Peyer's patch (tissue), 4 donors: ENCODE results near the gene PLOD2. TPM values are rescaled to one million over a fixed set of nuclear protein-coding genes. Genes with fewer than 3 reads are reported as not detected.

Experiments
- DNase-seq, 3 donors: peaks; one replicate each; pipeline ENCODE4 v3.0.0-alpha.2; 2017 to 2019
- H3K27ac ChIP-seq, 4 donors: fragments of 200-600 bp; sonication (generic); one replicate each; pipeline ENCODE4 v1.5.1; 2016 to 2019
- H3K27me3 ChIP-seq, 2 donors: fragments of 200-600 bp; sonication (generic); one replicate each; pipeline ENCODE4 v1.5.1; 2019
- H3K36me3 ChIP-seq, 3 donors: fragments of 200-600 bp; sonication (generic); one replicate each; pipeline ENCODE4 v1.5.1; 2016 to 2019
- H3K4me1 ChIP-seq, 4 donors: fragments of 200-600 bp; sonication (generic); one replicate each; pipeline ENCODE4 v1.5.1; 2016 to 2019
- H3K4me3 ChIP-seq, 4 donors: fragments of 200-600 bp; sonication (generic); 1 replicate in 3 of 4; 2 replicates in 1 of 4; pipeline ENCODE4 v1.5.1; 2016 to 2019; ENCODE audit warnings: mild to moderate bottlenecking in 1 of 4
- H3K9me3 ChIP-seq, 4 donors: fragments of 200-600 bp; sonication (generic); one replicate each; pipeline ENCODE4 v1.5.1; 2016 to 2019; ENCODE audit warnings: mild to moderate bottlenecking in 1 of 4
- POLR2A ChIP-seq, 2 donors: fragments of 450-650 bp; IDR thresholded peaks; one replicate each; pipeline ENCODE4 v1.5.1; 2017; ENCODE audit warnings: antibody characterized with exemption in 2 of 2, mild to moderate bottlenecking in 2 of 2, moderate library complexity in 2 of 2
- total RNA-seq, 4 donors: library from RNA; depleted of rRNA; stranded (reverse); fragments of >200 nt; gene quantifications; one replicate each; pipeline ENCODE4 v1.1.0, GENCODE V29; 2016
- TF ChIP-seq, protein P1 (sequence below), 6 experiments: fragments of 450-650 bp in 4 of 6; fragments of 200-600 bp in 2 of 6; sonication (generic) in 1 of 6; IDR thresholded peaks; one replicate each; pipeline ENCODE4 v1.5.1; 2017 to 2019; ENCODE audit warnings: antibody characterized with exemption in 6 of 6, mild to moderate bottlenecking in 3 of 6, moderate library complexity in 1 of 6

The PLOD2 gene
- total RNA-seq, 4 donors from 2014 or later = 9.9 to 78.8 (median 56.0) TPM

DNA sequence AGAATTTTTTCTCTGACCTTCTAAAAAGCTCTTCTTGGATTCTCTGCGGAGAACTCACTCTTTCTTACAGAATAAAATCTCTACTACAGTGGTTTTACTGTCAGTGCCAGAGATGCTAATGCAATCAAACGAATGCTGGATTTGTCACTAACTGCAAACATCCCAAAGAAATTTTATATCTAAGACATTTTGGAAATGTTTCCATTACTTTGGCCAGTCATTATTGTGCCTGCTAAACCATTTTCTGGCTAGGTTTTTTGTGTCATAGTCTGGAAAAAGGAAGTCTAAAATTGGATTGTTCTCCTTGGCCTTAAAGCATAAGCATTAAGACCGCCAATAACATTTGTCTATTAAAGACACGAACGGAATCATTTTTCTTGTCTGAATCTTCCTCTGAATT lies 54.0 kb downstream of the PLOD2 start:
- no peaks in the 10 kb centered on the region for H3K27me3 ChIP-seq
- no peaks in the 10 kb centered on the region for H3K4me1 ChIP-seq
- no peak for TF ChIP-seq POLR2A (IDR thresholded peaks at IDR 0.05)
- TF ChIP-seq, protein P1, sequence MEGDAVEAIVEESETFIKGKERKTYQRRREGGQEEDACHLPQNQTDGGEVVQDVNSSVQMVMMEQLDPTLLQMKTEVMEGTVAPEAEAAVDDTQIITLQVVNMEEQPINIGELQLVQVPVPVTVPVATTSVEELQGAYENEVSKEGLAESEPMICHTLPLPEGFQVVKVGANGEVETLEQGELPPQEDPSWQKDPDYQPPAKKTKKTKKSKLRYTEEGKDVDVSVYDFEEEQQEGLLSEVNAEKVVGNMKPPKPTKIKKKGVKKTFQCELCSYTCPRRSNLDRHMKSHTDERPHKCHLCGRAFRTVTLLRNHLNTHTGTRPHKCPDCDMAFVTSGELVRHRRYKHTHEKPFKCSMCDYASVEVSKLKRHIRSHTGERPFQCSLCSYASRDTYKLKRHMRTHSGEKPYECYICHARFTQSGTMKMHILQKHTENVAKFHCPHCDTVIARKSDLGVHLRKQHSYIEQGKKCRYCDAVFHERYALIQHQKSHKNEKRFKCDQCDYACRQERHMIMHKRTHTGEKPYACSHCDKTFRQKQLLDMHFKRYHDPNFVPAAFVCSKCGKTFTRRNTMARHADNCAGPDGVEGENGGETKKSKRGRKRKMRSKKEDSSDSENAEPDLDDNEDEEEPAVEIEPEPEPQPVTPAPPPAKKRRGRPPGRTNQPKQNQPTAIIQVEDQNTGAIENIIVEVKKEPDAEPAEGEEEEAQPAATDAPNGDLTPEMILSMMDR (IDR thresholded peaks at IDR 0.05) = no peak
- H3K27ac ChIP-seq = no peak overlapping the region
- H3K9me3 ChIP-seq = no peaks in the 10 kb centered on the region
- no peak overlapping the region for H3K4me3 ChIP-seq
- H3K36me3 ChIP-seq = peaks cover 0 to 25% (median 3%) of the 10 kb centered on the region in 3 donors
- no peak for DNase-seq

DNA sequence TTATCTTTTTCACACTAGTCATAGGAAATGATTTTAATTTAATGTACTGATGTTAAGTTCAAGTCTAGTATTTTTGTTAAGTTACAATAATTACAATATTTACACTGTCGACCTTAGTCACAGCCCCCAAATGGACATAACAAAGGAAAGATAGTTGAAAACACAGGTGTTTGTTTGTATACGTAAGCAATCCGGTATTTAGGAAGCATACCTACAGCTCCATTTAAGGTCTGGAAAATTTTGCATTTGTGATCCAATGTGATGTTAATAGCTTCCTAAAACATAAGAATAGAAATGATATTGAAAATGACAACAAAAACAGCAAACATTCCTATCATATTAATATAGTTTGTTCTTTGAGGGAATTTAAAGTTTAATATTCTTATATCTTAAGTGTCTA lies 56.9 kb downstream of the PLOD2 start:
- Histone ChIP-seq H3K27ac (no peak overlapping the region), H3K27me3 (no peaks in the 10 kb centered on the region), H3K4me1 (no peaks in the 10 kb centered on the region), H3K9me3 (no peaks in the 10 kb centered on the region), H3K36me3 (peaks cover 0 to 36% (median 3%) of the 10 kb centered on the region in 3 donors), H3K4me3 (no peak overlapping the region)
- TF ChIP-seq, protein P1 (IDR thresholded peaks at IDR 0.05) = no peak
- no peak for TF ChIP-seq POLR2A (IDR thresholded peaks at IDR 0.05)
- no peak for DNase-seq

DNA sequence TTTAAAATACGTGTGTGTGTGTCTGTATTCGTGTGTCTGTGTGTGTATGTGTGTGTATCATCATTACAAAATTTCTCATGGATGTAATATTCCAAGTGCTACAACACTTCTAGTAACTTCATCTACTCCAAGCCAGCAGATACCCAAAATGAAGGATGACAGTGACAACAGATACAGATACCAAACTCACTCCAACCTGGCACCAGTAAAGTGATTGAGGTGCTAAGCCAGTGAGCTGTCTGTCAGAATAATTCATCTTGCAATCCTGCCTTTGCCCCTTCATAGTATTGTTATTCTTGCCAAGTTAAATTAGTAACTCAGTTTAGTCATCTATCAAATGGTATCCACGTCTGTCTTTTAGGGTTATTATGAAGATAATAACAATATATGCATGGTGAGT lies 58.1 kb downstream of the PLOD2 start:
- Histone ChIP-seq H3K4me3 (no peak overlapping the region), H3K27ac (no peak overlapping the region), H3K4me1 (no peaks in the 10 kb centered on the region), H3K36me3 (peaks cover 0 to 33% (median 3%) of the 10 kb centered on the region in 3 donors), H3K27me3 (no peaks in the 10 kb centered on the region), H3K9me3 (no peaks in the 10 kb centered on the region)
- DNase-seq = no peak
- no peak for TF ChIP-seq POLR2A (IDR thresholded peaks at IDR 0.05)

DNA sequence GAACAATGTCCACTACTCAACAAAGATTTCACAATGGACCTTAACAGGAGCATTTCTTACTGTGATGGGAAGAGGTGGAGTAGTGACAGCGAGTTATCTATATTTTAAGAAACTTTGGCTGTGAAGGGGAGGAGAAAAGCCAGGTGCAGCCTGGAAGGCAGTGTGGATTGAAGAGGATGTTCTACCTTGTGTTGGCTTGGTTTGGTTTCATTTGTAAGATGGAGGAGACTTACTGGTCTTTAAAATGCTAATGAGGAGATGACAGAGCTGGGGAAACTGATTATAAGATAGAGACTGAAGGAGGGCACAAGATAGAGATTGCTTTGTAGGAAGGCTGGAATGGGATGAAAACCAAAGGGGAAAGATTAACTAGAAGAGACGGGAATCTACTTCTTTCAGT lies 59.4 kb downstream of the PLOD2 start:
- no peaks in the 10 kb centered on the region for H3K27me3 ChIP-seq
- H3K27ac ChIP-seq = no peak overlapping the region
- TF ChIP-seq POLR2A (IDR thresholded peaks at IDR 0.05) = no peak
- TF ChIP-seq, protein P1 (IDR thresholded peaks at IDR 0.05) = no peak
- H3K4me1 ChIP-seq = no peaks in the 10 kb centered on the region
- no peak overlapping the region for H3K4me3 ChIP-seq
- DNase-seq = no peak
- H3K36me3 ChIP-seq = peaks cover 0 to 34% (median 3%) of the 10 kb centered on the region in 3 donors
- H3K9me3 ChIP-seq = no peaks in the 10 kb centered on the region

DNA sequence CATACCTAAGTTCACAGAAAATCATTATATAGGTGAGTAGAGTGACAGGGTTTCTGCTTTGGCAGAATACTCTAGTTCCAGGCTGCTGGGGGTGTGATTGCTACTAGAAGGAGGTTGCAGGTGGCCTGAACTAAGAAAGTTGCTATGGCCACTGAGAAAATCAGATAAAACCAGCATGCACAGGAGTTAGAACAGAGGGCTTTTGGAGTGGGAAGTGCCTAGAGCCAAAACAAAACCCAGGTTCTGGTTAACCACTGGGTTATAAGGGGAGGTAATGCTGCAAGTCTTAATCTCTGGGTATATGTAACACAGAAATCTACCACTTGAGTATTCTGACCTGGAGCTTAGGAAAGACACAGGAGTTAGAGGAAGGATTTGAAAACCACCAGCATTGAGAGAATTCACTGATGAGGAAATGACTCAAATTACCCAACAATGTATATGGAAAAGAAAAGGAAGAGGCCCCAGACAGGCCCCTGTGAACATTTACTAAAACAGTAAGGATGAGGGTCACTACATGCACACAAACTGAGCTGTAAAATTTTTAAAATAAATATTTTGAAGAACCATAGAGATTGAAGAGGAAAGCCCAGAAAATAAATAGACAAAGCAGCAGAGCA lies 60.0 kb downstream of the PLOD2 start:
- TF ChIP-seq POLR2A (IDR thresholded peaks at IDR 0.05) = no peak
- TF ChIP-seq, protein P1 (IDR thresholded peaks at IDR 0.05) = no peak
- Histone ChIP-seq H3K27ac (no peak overlapping the region), H3K4me1 (no peaks in the 10 kb centered on the region), H3K27me3 (no peaks in the 10 kb centered on the region), H3K36me3 (peaks cover 0 to 34% (median 3%) of the 10 kb centered on the region in 3 donors), H3K9me3 (no peaks in the 10 kb centered on the region), H3K4me3 (no peak overlapping the region)
- DNase-seq = no peak

DNA sequence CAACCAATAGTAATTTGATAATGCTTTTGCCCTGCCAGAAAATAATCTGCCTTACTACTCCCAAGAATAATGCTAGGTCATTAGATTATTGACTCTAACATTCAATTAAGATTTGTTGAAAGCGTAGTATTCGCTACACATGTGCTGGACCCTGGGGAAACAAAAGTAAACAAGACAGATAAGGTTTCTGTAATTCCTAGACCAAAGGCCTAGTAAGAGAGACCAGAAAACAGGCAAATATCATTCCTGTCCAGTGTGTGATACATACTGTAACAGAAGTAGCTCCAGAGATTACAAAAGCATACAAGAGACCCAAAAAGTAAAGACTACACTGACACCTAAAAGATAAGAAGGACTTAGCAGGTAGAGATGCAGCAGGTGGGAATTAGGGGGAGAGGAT lies 60.8 kb downstream of the PLOD2 start:
- H3K27ac ChIP-seq = no peak overlapping the region
- TF ChIP-seq, protein P1 (IDR thresholded peaks at IDR 0.05) = no peak
- no peak for TF ChIP-seq POLR2A (IDR thresholded peaks at IDR 0.05)
- H3K4me3 ChIP-seq = no peak overlapping the region
- DNase-seq = no peak
- H3K4me1 ChIP-seq = no peaks in the 10 kb centered on the region
- H3K27me3 ChIP-seq = no peaks in the 10 kb centered on the region
- H3K9me3 ChIP-seq = no peaks in the 10 kb centered on the region
- peaks cover 0 to 34% (median 3%) of the 10 kb centered on the region in 3 donors for H3K36me3 ChIP-seq
